A549 (cell line): ENCODE data around the gene TBC1D22A. TPM values are rescaled to one million over a fixed set of nuclear protein-coding genes. Genes with fewer than 3 reads are reported as not detected.

Experiments
- ATAC-seq, 2 experiments: fragments of 200-7000 bp in 1 of 2; fragments of >200 bp in 1 of 2; cut with Nextera tagmentation in 1 of 2; cut with Tn5 transposase in 1 of 2; 3 replicates each; pipeline versions ENCODE4 v1.8.0 to v1.9.1; 2018 to 2020; ENCODE audit warnings: mild to moderate bottlenecking in 1 of 2, moderate library complexity in 1 of 2
- CTCF ChIA-PET: fragments of 300-600 bp; sonication (Branson Sonifier 250); formaldehyde crosslinking; extraction: SDS; loops from one replicate; lab custom pipeline; 2021; ENCODE audit warnings: antibody characterized with exemption, inconsistent platforms; lab: Yijun Ruan, JAX
- POLR2A ChIA-PET: fragments of 350-600 bp; formaldehyde crosslinking; extraction: SDS; loops from one replicate; lab custom pipeline; 2021; ENCODE audit warnings: antibody characterized with exemption, inconsistent platforms; lab: Yijun Ruan, JAX
- DNase-seq, 2 experiments: peaks; one replicate each; pipeline versions ENCODE4 v3.0.0 to v3.0.0-alpha.2; 2011 to 2016; ENCODE audit warnings: low read depth in 1 of 2, low spot score in 1 of 2
- FAIRE-seq: peaks from 2 replicates; lab custom pipeline; 2011; peaks lifted over from hg19 to GRCh38; lab: Jason Lieb, UNC
- H3K27ac ChIP-seq, 2 experiments: fragments of >200 bp; sonication (Bioruptor Twin); formaldehyde crosslinking; 3 replicates each; pipeline ENCODE4 v1.5.1; 2016 to 2017
- H3K4me1 ChIP-seq: fragments of >200 bp; sonication (Bioruptor Twin); formaldehyde crosslinking; 3 replicates; pipeline ENCODE4 v1.6.1; 2016
- H3K4me2 ChIP-seq: fragments of >200 bp; sonication (Bioruptor Twin); formaldehyde crosslinking; 3 replicates; pipeline ENCODE4 v1.6.1; 2016
- H3K4me3 ChIP-seq: fragments of >200 bp; sonication (Bioruptor Twin); formaldehyde crosslinking; 3 replicates; pipeline ENCODE4 v1.5.1; 2016
- H3K9me3 ChIP-seq: fragments of >200 bp; sonication (Bioruptor Twin); formaldehyde crosslinking; 3 replicates; pipeline ENCODE4 v1.6.1; 2016
- CBX8 ChIP-seq: fragments of 200-600 bp; sonication (generic); IDR thresholded peaks from 2 replicates; pipeline ENCODE4 v1.6.1; 2016
- CHD2 ChIP-seq: fragments of 150-350 bp; IDR thresholded peaks from 2 replicates; pipeline ENCODE4 v1.6.1; 2014; ENCODE audit warnings: low read length; ENCODE audit not compliant: partially characterized antibody
- CHD4 ChIP-seq: fragments of 200-600 bp; sonication (generic); IDR thresholded peaks from 2 replicates; pipeline ENCODE4 v1.6.1; 2016; ENCODE audit warnings: antibody characterized with exemption, mild to moderate bottlenecking, borderline replicate concordance
- EHF ChIP-seq: fragments of 250-450 bp; sonication (Bioruptor Pico); IDR thresholded peaks from 2 replicates; pipeline ENCODE4 v1.5.0; 2020; ENCODE audit warnings: mild to moderate bottlenecking
- EP300 ChIP-seq, 2 experiments: fragments of >200 bp; sonication (Bioruptor Twin); formaldehyde crosslinking; IDR thresholded peaks; 2 replicates in 1 of 2; 3 replicates in 1 of 2; pipeline ENCODE4 v1.6.1; 2016 to 2017
- FOSL2 ChIP-seq, 2 experiments: fragments of 450-650 bp in 1 of 2; fragments of >200 bp in 1 of 2; sonication (Bioruptor Twin) in 1 of 2; formaldehyde crosslinking; IDR thresholded peaks; 2 replicates each; pipeline versions ENCODE4 v1.5.0 to v1.6.1; 2016 to 2020; ENCODE audit warnings: mild to moderate bottlenecking in 1 of 2, moderate library complexity in 1 of 2
- HES2 ChIP-seq: fragments of >200 bp; sonication (Bioruptor Twin); formaldehyde crosslinking; IDR thresholded peaks from 2 replicates; pipeline ENCODE4 v1.6.1; 2016
- HOXB13 ChIP-seq: fragments of 250-450 bp; sonication (Bioruptor Pico); IDR thresholded peaks from 2 replicates; pipeline ENCODE4 v1.5.0; 2020; ENCODE audit warnings: low read depth, mild to moderate bottlenecking, moderate library complexity
- MAX ChIP-seq: IDR thresholded peaks from 2 replicates; pipeline ENCODE4 v1.6.1; 2012
- NR3C1 ChIP-seq: fragments of >200 bp; sonication (Bioruptor Twin); formaldehyde crosslinking; IDR thresholded peaks from 3 replicates; pipeline ENCODE4 v1.6.1; 2017
- PHF8 ChIP-seq: fragments of 200-600 bp; sonication (generic); IDR thresholded peaks from 2 replicates; pipeline ENCODE4 v1.6.1; 2016; ENCODE audit warnings: low read depth, mild to moderate bottlenecking, antibody characterized with exemption, moderate library complexity, borderline replicate concordance
- POLR2A ChIP-seq: IDR thresholded peaks from 2 replicates; pipeline ENCODE4 v1.6.1; 2012; ENCODE audit warnings: mild to moderate bottlenecking, low read length
- RARB ChIP-seq: fragments of 250-450 bp; sonication (Bioruptor Pico); IDR thresholded peaks from 2 replicates; pipeline ENCODE4 v1.8.0; 2021; ENCODE audit warnings: mild to moderate bottlenecking, moderate library complexity
- SREBF2 ChIP-seq: fragments of 450-650 bp; IDR thresholded peaks from 2 replicates; pipeline ENCODE4 v1.6.1; 2014; ENCODE audit warnings: mild to moderate bottlenecking, moderate library complexity
- TFCP2L1 ChIP-seq: fragments of 250-450 bp; sonication (Bioruptor Pico); IDR thresholded peaks from 2 replicates; pipeline ENCODE4 v1.5.0; 2021; ENCODE audit warnings: mild to moderate bottlenecking
- TP53 ChIP-seq: fragments of 250-450 bp; sonication (Bioruptor Pico); IDR thresholded peaks from 2 replicates; pipeline ENCODE4 v1.5.0; 2021; ENCODE audit warnings: mild to moderate bottlenecking, moderate library complexity
- ZFP36 ChIP-seq: fragments of 450-650 bp; IDR thresholded peaks from 2 replicates; pipeline ENCODE4 v1.6.1; 2014; ENCODE audit warnings: borderline replicate concordance; ENCODE audit not compliant: partially characterized antibody
- ZSCAN20 ChIP-seq: fragments of 250-450 bp; sonication (Bioruptor Pico); IDR thresholded peaks from 2 replicates; pipeline ENCODE4 v1.8.0; 2022; ENCODE audit warnings: mild to moderate bottlenecking, moderate library complexity
- whole genome bisulfite sequencing: methylation state at CpG from one replicate; pipeline ENCODE4 v1.1.6; 2017; ENCODE audit errors: missing lambda C conversion rate; 5-methylcytosine and 5-hydroxymethylcytosine counted together
- polyA plus RNA-seq, 4 experiments: library from polyadenylated mRNA; depleted of rRNA in 3 of 4; stranded (reverse); fragments of >200 nt; fragmentation: RNase III in 1 of 4; extraction: RNeasy Plus Mini Kit Qiagen cat#74134 plus additional on column Dnase treatment in 1 of 4; gene quantifications; 2 replicates in 3 of 4; 3 replicates in 1 of 4; pipeline ENCODE4 v1.2.3, GENCODE V29; 2011 to 2017
- TF ChIP-seq, protein P1 (sequence below): IDR thresholded peaks from 2 replicates; pipeline ENCODE4 v1.6.1; 2012
- TF ChIP-seq, protein P2 (sequence below): fragments of >200 bp; sonication (Bioruptor Twin); formaldehyde crosslinking; IDR thresholded peaks from 3 replicates; pipeline ENCODE4 v1.5.1; 2016
- TF ChIP-seq, protein P3 (sequence below): fragments of 450-650 bp; IDR thresholded peaks from 2 replicates; pipeline ENCODE4 v1.6.1; 2014; ENCODE audit warnings: antibody characterized with exemption

Gene TBC1D22A
- polyA plus RNA-seq, 2 of the 4 experiments (the other 2 are of a cell fraction): 8.9 to 10.8 TPM

GRCh38 chr22:47120399-47120798, 357.9 kb downstream of the TBC1D22A start:
- 77% methylated on average over 2 of the region's 2 CpGs for WGBS
- TF ChIP-seq, protein P1, sequence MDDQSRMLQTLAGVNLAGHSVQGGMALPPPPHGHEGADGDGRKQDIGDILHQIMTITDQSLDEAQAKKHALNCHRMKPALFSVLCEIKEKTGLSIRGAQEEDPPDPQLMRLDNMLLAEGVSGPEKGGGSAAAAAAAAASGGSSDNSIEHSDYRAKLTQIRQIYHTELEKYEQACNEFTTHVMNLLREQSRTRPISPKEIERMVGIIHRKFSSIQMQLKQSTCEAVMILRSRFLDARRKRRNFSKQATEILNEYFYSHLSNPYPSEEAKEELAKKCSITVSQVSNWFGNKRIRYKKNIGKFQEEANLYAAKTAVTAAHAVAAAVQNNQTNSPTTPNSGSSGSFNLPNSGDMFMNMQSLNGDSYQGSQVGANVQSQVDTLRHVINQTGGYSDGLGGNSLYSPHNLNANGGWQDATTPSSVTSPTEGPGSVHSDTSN: no peak
- TF ChIP-seq CHD4 (no peak), ZFP36 (no peak), TFCP2L1 (CRISPR knock-in tag) (no peak), HOXB13 (no peak)
- TF ChIP-seq, protein P2, sequence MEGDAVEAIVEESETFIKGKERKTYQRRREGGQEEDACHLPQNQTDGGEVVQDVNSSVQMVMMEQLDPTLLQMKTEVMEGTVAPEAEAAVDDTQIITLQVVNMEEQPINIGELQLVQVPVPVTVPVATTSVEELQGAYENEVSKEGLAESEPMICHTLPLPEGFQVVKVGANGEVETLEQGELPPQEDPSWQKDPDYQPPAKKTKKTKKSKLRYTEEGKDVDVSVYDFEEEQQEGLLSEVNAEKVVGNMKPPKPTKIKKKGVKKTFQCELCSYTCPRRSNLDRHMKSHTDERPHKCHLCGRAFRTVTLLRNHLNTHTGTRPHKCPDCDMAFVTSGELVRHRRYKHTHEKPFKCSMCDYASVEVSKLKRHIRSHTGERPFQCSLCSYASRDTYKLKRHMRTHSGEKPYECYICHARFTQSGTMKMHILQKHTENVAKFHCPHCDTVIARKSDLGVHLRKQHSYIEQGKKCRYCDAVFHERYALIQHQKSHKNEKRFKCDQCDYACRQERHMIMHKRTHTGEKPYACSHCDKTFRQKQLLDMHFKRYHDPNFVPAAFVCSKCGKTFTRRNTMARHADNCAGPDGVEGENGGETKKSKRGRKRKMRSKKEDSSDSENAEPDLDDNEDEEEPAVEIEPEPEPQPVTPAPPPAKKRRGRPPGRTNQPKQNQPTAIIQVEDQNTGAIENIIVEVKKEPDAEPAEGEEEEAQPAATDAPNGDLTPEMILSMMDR: no peak
- TF ChIP-seq, all 56 proteins: peak for 0
- POLR2A ChIA-PET: no interaction called here
- Histone ChIP-seq H3K4me2 (no peak overlapping the region), H3K4me1 (no peaks in the 10 kb centered on the region; the same call in 2 of the 3 replicates), H3K9me3 (no peaks in the 10 kb centered on the region), H3K27ac (no peak overlapping the region), H3K4me3 (no peak overlapping the region)
- DNase-seq (no peak), ATAC-seq (no peak), FAIRE-seq (no peak)
- CTCF ChIA-PET: no interaction called here

- WGBS: 86% methylated on average over 8 of the region's 11 CpGs
- ChIA-PET CTCF (no interaction called here), POLR2A (no interaction called here)
- Histone ChIP-seq H3K4me2 (no peak overlapping the region), H3K4me3 (no peak overlapping the region), H3K9me3 (no peaks in the 10 kb centered on the region), H3K4me1 (no peaks in the 10 kb centered on the region; the same call in 2 of the 3 replicates), H3K27ac (no peak overlapping the region)
- no peak for DNase-seq
- no peak for TF ChIP-seq MAX
- TF ChIP-seq, protein P3, sequence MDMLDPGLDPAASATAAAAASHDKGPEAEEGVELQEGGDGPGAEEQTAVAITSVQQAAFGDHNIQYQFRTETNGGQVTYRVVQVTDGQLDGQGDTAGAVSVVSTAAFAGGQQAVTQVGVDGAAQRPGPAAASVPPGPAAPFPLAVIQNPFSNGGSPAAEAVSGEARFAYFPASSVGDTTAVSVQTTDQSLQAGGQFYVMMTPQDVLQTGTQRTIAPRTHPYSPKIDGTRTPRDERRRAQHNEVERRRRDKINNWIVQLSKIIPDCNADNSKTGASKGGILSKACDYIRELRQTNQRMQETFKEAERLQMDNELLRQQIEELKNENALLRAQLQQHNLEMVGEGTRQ: no peak
- ATAC-seq: no peak
- no peak for FAIRE-seq
Measured at GRCh38 chr22:47121791-47122190, 359.3 kb downstream of the TBC1D22A start.

- Histone ChIP-seq H3K4me2 (no peak overlapping the region), H3K27ac (no peak overlapping the region), H3K4me1 (no peaks in the 10 kb centered on the region; the same call in 2 of the 3 replicates), H3K4me3 (no peak overlapping the region), H3K9me3 (no peaks in the 10 kb centered on the region)
- ATAC-seq (no peak), FAIRE-seq (no peak), DNase-seq (no peak)
- WGBS: 91% methylated on average over 8 of the region's 9 CpGs
- ChIA-PET CTCF (no interaction called here), POLR2A (no interaction called here)
- no peak for TF ChIP-seq SREBF2
- no peak for TF ChIP-seq EHF (CRISPR knock-in tag)
- TF ChIP-seq, protein P3: no peak
- TF ChIP-seq TFCP2L1 (CRISPR knock-in tag): no peak
Measured at GRCh38 chr22:47122441-47123000, 360.1 kb downstream of the TBC1D22A start.

DNA sequence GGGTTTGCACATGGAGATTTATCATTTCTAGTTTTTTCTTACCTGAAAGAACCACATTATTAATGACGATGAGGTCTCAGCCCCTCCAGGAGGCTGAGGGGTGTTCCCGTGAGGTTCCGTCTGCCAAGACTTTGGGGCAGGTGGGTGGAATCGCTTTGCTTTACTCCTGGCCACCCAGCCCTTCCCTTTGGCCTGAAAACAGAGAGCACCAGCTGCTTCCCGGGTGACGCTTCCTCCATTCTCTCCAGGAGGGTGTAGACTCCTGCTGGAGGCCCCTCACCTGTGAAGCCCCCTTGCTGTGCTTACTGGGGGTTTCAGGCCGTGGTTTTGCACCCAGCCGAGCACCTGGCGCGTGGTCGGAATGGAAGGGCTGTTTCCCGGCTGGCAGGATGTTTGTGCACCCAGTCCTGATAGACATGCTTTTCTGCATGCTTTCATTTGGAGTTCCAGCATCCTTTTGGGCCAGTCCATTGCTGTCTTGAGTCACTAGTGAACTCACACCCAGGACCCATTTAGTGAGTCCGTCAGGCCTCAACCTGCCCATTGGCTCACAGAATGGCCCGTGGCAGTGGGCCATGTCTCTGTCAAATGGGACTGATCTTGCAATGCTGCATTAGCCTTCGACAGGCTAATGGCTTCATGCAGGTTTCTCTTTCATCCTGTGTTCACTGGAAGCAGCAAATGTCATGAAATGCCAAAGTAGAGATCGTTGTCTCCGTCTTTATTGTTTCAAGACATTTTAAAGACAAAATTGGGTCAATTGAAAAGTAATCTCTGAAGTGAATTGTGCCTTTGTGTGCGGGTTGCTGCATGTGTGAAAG, 360.8 kb downstream of the TBC1D22A start:
- FAIRE-seq (no peak), DNase-seq (no peak), ATAC-seq (no peak)
- ChIA-PET POLR2A (no interaction called here), CTCF (no interaction called here)
- H3K4me1 ChIP-seq: no peaks in the 10 kb centered on the region; the same call in 2 of the 3 replicates
- H3K4me3 ChIP-seq: no peak overlapping the region
- WGBS: 94% methylated on average over 18 of the region's 18 CpGs
- H3K9me3 ChIP-seq: no peaks in the 10 kb centered on the region
- H3K4me2 ChIP-seq: no peak overlapping the region
- H3K27ac ChIP-seq: peak overlapping the region in 1 of 2 experiments; percentile 41; a peak in 1 of 6 replicates
- no peak for TF ChIP-seq CHD2
- TF ChIP-seq ZSCAN20: no peak
- TF ChIP-seq EP300 (IDR thresholded peaks at IDR 0.05): no peak
- TF ChIP-seq EHF (CRISPR knock-in tag): no peak
- TF ChIP-seq NR3C1: no peak
- TF ChIP-seq RARB (CRISPR knock-in tag): no peak
- TF ChIP-seq HES2: no peak
- no peak for TF ChIP-seq TFCP2L1 (CRISPR knock-in tag)
- TF ChIP-seq FOSL2 (IDR thresholded peaks at IDR 0.05): no peak
- no peak for TF ChIP-seq FOSL2 (CRISPR knock-in tag; IDR thresholded peaks at IDR 0.05)
- no peak for TF ChIP-seq CBX8
- TF ChIP-seq PHF8: no peak
- no peak for TF ChIP-seq POLR2A
- TF ChIP-seq TP53 (CRISPR knock-in tag): no peak
